ENCODE results near the gene IMPG2.

Gene IMPG2

GRCh38 chr3:101255441-101255840 lies 64.9 kb downstream of the IMPG2 start (continued):
- TF ChIP-seq PRDM10 (tag by site-specific recombination; IDR thresholded peaks at IDR 0.05) (no peak), ZNF16 (tag by site-specific recombination; IDR thresholded peaks at IDR 0.05; ENCODE audit: low read depth) (no peak), ZEB2 (tag by site-specific recombination; IDR thresholded peaks at IDR 0.05) (no peak)

GRCh38 chr3:101253396-101253795 lies 67.0 kb downstream of the IMPG2 start:
- Histone ChIP-seq H3K4me1 (ENCODE audit: control insufficient read depth, insufficient read depth, low read length) (no peaks in the 10 kb centered on the region), H3K4me3 (ENCODE audit: low read depth, low read length) (no peak overlapping the region), H3K9me3 (ENCODE audit: control insufficient read depth, insufficient read depth, low read depth, low read length) (no peaks in the 10 kb centered on the region), H3K27ac (ENCODE audit: extremely low read depth, low read depth, low read length) (no peak overlapping the region), H3K36me3 (ENCODE audit: control insufficient read depth in 2 of 2, insufficient read depth in 1 of 2, low read length in 2 of 2) (no peaks in the 10 kb centered on the region)
- POLR2A ChIA-PET = no interaction called here
- TF ChIP-seq ZNF354C (tag by site-specific recombination; IDR thresholded peaks at IDR 0.05; ENCODE audit: borderline replicate concordance, low read depth) (no peak), SP3 (tag by site-specific recombination; IDR thresholded peaks at IDR 0.05) (no peak), ZFHX2 (tag by site-specific recombination; conservative IDR thresholded peaks at IDR 0.05) (no peak), ZNF544 (tag by site-specific recombination; IDR thresholded peaks at IDR 0.05) (no peak), ZNF670 (tag by site-specific recombination; IDR thresholded peaks at IDR 0.05; ENCODE audit: low read depth) (no peak), ZNF704 (tag by site-specific recombination; IDR thresholded peaks at IDR 0.05) (no peak), ZNF596 (tag by site-specific recombination; IDR thresholded peaks at IDR 0.05) (no peak), ZFP3 (tag by site-specific recombination; IDR thresholded peaks at IDR 0.05; ENCODE audit: low read depth) (no peak), ZNF169 (tag by site-specific recombination; IDR thresholded peaks at IDR 0.05) (no peak), ZNF292 (tag by site-specific recombination; IDR thresholded peaks at IDR 0.05; ENCODE audit: borderline replicate concordance, low read depth) (no peak), ZNF335 (tag by site-specific recombination; conservative IDR thresholded peaks at IDR 0.05) (no peak), ZNF639 (tag by site-specific recombination; IDR thresholded peaks at IDR 0.05) (no peak), ZNF621 (tag by site-specific recombination; IDR thresholded peaks at IDR 0.05) (no peak)
- CTCF ChIA-PET = no interaction called here

- H3K4me1 ChIP-seq (ENCODE audit: control insufficient read depth, insufficient read depth, low read length) = no peaks in the 10 kb centered on the region
- no peaks in the 10 kb centered on the region for H3K9me3 ChIP-seq (ENCODE audit: control insufficient read depth, insufficient read depth, low read depth, low read length)
- H3K36me3 ChIP-seq (ENCODE audit: control insufficient read depth in 2 of 2, insufficient read depth in 1 of 2, low read length in 2 of 2) = no peaks in the 10 kb centered on the region
- H3K27ac ChIP-seq (ENCODE audit: extremely low read depth, low read depth, low read length) = no peak overlapping the region
- ChIA-PET POLR2A (no interaction called here), CTCF (no interaction called here)
- no peak overlapping the region for H3K4me3 ChIP-seq (ENCODE audit: low read depth, low read length)
- TF ChIP-seq REST (tag by site-specific recombination; IDR thresholded peaks at IDR 0.05) (no peak), ZNF514 (tag by site-specific recombination; IDR thresholded peaks at IDR 0.05) (no peak), ZNF585B (tag by site-specific recombination; IDR thresholded peaks at IDR 0.05) (no peak), HOXA7 (CRISPR knock-in tag; IDR thresholded peaks at IDR 0.05; ENCODE audit: borderline replicate concordance) (no peak), ZNF449 (tag by site-specific recombination; IDR thresholded peaks at IDR 0.05) (no peak), ZNF202 (tag by site-specific recombination; IDR thresholded peaks at IDR 0.05; ENCODE audit: borderline replicate concordance) (no peak), GLI2 (tag by site-specific recombination; IDR thresholded peaks at IDR 0.05; ENCODE audit: borderline replicate concordance, low read depth) (no peak)
Measured at GRCh38 chr3:101252945-101253344, 67.4 kb downstream of the IMPG2 start.

Data from HEK293 (cell line).